ENCODE results near the gene PLCH1.

- TF ChIP-seq L3MBTL2 (conservative IDR thresholded peaks at IDR 0.05) (no peak), ELF4 (IDR thresholded peaks at IDR 0.05) (no peak), NFRKB (IDR thresholded peaks at IDR 0.05) (no peak), FOXA1 (IDR thresholded peaks at IDR 0.05) (no peak), FOXK2 (IDR thresholded peaks at IDR 0.05) (no peak), SP1 (IDR thresholded peaks at IDR 0.05) (no peak), BHLHE40 (IDR thresholded peaks at IDR 0.05; ENCODE audit: borderline replicate concordance) (no peak), LEF1 (IDR thresholded peaks at IDR 0.05; ENCODE audit: borderline replicate concordance) (no peak)
Observed at GRCh38 chr3:155504682-155505081, 240.2 kb downstream of the PLCH1 start.
